PFSK-1 (cell line): ENCODE measurements around the gene YWHAG.

Experiments used
- SIN3A ChIP-seq: IDR thresholded peaks from 2 replicates; pipeline ENCODE4 v1.6.1; 2012; ENCODE audit warnings: mild to moderate bottlenecking, low read length, moderate library complexity, borderline replicate concordance; ENCODE audit not compliant: insufficient read depth
- TAF1 ChIP-seq: IDR thresholded peaks from 2 replicates; pipeline ENCODE4 v1.6.1; 2012; ENCODE audit warnings: low read length, control low read depth, borderline replicate concordance; ENCODE audit not compliant: insufficient read depth

GRCh38 chr7:76405738-76406137 is 46.9 kb upstream of the YWHAG start:
- TF ChIP-seq TAF1: no peak
- no peak for TF ChIP-seq SIN3A
